Keratinocyte (primary cell): ENCODE measurements around the gene ANGPTL2. TPM values are rescaled to one million over a fixed set of nuclear protein-coding genes. Genes with fewer than 3 reads are reported as not detected.

Experiments
- DNase-seq: peaks from one replicate; pipeline ENCODE4 v3.0.0-alpha.2; 2011; ENCODE audit warnings: low read depth, missing footprints, low spot score
- FAIRE-seq: peaks from 2 replicates; lab custom pipeline; 2011; peaks lifted over from hg19 to GRCh38; lab: Jason Lieb, UNC
- H2AFZ ChIP-seq: 2 replicates; pipeline ENCODE4 v1.6.0; 2012; ENCODE audit warnings: low read length, control low read depth, inconsistent platforms; ENCODE audit not compliant: control insufficient read depth
- H3K27ac ChIP-seq: 2 replicates; pipeline ENCODE4 v1.5.1; 2011; ENCODE audit warnings: low read length; ENCODE audit not compliant: control insufficient read depth, insufficient read depth
- H3K27me3 ChIP-seq: 3 replicates; pipeline ENCODE4 v1.6.0; 2011; ENCODE audit warnings: low read length; ENCODE audit not compliant: control insufficient read depth, insufficient read depth; ENCODE audit errors: extremely low read depth
- H3K36me3 ChIP-seq, 2 experiments: 2 replicates in 1 of 2; 3 replicates in 1 of 2; pipeline ENCODE4 v1.5.1; 2011; ENCODE audit warnings: low read length in 2 of 2, mild to moderate bottlenecking in 1 of 2; ENCODE audit not compliant: control insufficient read depth in 2 of 2, insufficient read depth in 2 of 2; ENCODE audit errors: extremely low read depth in 1 of 2
- H3K4me1 ChIP-seq: 3 replicates; pipeline ENCODE4 v1.5.1; 2011; ENCODE audit warnings: low read length; ENCODE audit not compliant: control insufficient read depth, insufficient read depth; ENCODE audit errors: extremely low read depth
- H3K4me2 ChIP-seq: 3 replicates; pipeline ENCODE4 v1.6.0; 2011; ENCODE audit warnings: low read depth, low read length; ENCODE audit not compliant: control insufficient read depth, insufficient read depth; ENCODE audit errors: extremely low read depth
- H3K4me3 ChIP-seq, 3 experiments: fragments of 200-600 bp in 1 of 3; sonication (generic) in 1 of 3; 2 replicates in 2 of 3; 3 replicates in 1 of 3; pipeline ENCODE4 v1.5.1; 2011 to 2016; ENCODE audit warnings: low read length in 3 of 3, mild to moderate bottlenecking in 3 of 3, control low read depth in 2 of 3, inconsistent platforms in 1 of 3, low read depth in 1 of 3, mixed read lengths in 1 of 3, mixed run types in 1 of 3, moderate library complexity in 1 of 3; ENCODE audit not compliant: control insufficient read depth in 2 of 3, insufficient read depth in 2 of 3; ENCODE audit errors: extremely low read depth in 1 of 3
- H3K79me2 ChIP-seq: 2 replicates; pipeline ENCODE4 v1.6.0; 2012; ENCODE audit warnings: low read length; ENCODE audit not compliant: control insufficient read depth, insufficient read depth
- H3K9ac ChIP-seq: 3 replicates; pipeline ENCODE4 v1.6.0; 2011; ENCODE audit warnings: low read length; ENCODE audit not compliant: control insufficient read depth, insufficient read depth; ENCODE audit errors: extremely low read depth
- H3K9me1 ChIP-seq: 3 replicates; pipeline ENCODE4 v1.6.0; 2011; ENCODE audit warnings: low read length; ENCODE audit not compliant: control insufficient read depth, insufficient read depth; ENCODE audit errors: extremely low read depth
- H3K9me3 ChIP-seq: 2 replicates; pipeline ENCODE4 v1.5.1; 2012; ENCODE audit warnings: low read depth, low read length; ENCODE audit not compliant: control insufficient read depth
- H4K20me1 ChIP-seq: 3 replicates; pipeline ENCODE4 v1.6.0; 2011; ENCODE audit warnings: low read length; ENCODE audit not compliant: control insufficient read depth, insufficient read depth; ENCODE audit errors: extremely low read depth
- CTCF ChIP-seq, 3 experiments: IDR thresholded peaks in 1 of 3; conservative IDR thresholded peaks in 1 of 3; optimal IDR thresholded peaks in 1 of 3; 2 replicates in 2 of 3; 3 replicates in 1 of 3; pipeline versions ENCODE3 to v1.5.1; 2011; ENCODE audit warnings: low read length in 3 of 3, mild to moderate bottlenecking in 3 of 3, moderate library complexity in 2 of 3, control low read depth in 1 of 3, inconsistent platforms in 1 of 3; ENCODE audit not compliant: insufficient read depth in 2 of 3; ENCODE audit errors: extremely low read depth in 1 of 3
- EZH2 ChIP-seq: IDR thresholded peaks from one replicate; pipeline ENCODE4 v1.6.1; 2012; ENCODE audit warnings: inconsistent platforms, mild to moderate bottlenecking, low read length, moderate library complexity
- dilution Hi-C: fragments of 300-500 bp; cut with MboI; formaldehyde crosslinking; loops from one replicate; pipeline ENCODE4 v1.7.0; 2020; ENCODE audit warnings: low sequenced_read_pairs; ENCODE audit not compliant: extremely low pct_ligation_motif_present
- polyA plus RNA-seq, 5 experiments: library from polyadenylated mRNA; depleted of rRNA in 3 of 5; stranded (reverse) in 3 of 5; stranded (forward) in 1 of 5; unstranded in 1 of 5; fragments of >200 nt; gene quantifications; 1 replicate in 1 of 5; 2 replicates in 3 of 5; 3 replicates in 1 of 5; pipeline versions ENCODE4 v1.2.1 to v1.2.3, GENCODE V29; 2011 to 2012; ENCODE audit warnings: missing spikeins in 2 of 5, low read depth in 1 of 5, low replicate concordance in 1 of 5

Gene ANGPTL2
- polyA plus RNA-seq, 1 donor (not counting 4 experiments of a cell fraction or from before 2014, with no cell fraction given): 0.18 TPM

DNA sequence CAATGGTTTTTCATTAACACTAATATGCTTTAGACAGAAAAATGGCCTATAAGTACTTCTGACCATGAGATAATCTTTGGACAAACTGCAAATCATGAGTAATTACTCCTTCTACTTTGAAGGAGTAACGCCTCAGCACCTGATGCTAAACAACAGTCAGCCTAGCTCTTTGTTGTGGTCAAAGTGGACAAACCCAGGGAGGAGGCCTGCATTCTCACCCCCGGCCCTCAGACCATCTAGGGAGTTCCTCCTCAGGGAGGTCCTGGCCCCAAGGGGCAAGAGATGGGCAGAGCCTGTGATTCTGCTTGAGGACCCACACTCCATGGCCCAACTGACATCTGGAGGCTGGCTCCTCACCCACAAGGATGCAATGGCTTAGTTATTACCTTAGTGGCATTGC, 48.2 kb upstream of the ANGPTL2 start:
- FAIRE-seq (no peak), DNase-seq (no peak)
- Histone ChIP-seq H3K36me3 (no peaks in the 10 kb centered on the region), H3K27me3 (peaks cover 3% of the 10 kb centered on the region), H2AFZ (no peak overlapping the region), H3K9me1 (no peaks in the 10 kb centered on the region), H3K4me2 (no peak overlapping the region), H3K9me3 (no peaks in the 10 kb centered on the region), H3K4me1 (peaks cover 16% of the 10 kb centered on the region), H3K9ac (no peak overlapping the region), H3K4me3 (no peak overlapping the region), H4K20me1 (no peaks in the 10 kb centered on the region), H3K79me2 (no peaks in the 10 kb centered on the region), H3K27ac (no peak overlapping the region)
- TF ChIP-seq EZH2 (no peak), CTCF (optimal IDR thresholded peaks at IDR 0.05 in 1 of 3, IDR thresholded peaks at IDR 0.05 in 1 of 3, conservative IDR thresholded peaks at IDR 0.05 in 1 of 3; ENCODE audit: extremely low read depth in 1 of 3, insufficient read depth in 2 of 3, low read length in 3 of 3) (no peak)
- dilution Hi-C loops: no loop called here

DNA sequence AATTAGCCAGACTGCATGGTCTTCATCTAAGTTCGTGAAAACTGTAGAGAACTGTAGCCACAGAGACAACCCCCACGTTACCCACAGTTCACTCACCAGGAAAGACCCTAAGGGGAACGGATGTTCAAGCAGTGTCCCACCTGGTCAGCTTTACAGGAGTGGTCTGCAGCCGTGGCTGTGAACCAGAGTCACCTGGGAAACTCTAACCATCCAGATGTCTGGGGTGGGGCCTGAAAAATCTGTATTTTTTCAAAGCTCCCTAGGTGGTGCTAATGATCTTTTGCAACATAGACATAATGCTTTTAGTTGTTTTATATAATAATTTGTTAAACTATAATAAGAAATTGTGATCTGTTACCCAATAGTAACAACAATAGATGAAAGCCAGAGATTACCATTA, 47.7 kb upstream of the ANGPTL2 start:
- no peaks in the 10 kb centered on the region for H3K9me1 ChIP-seq
- DNase-seq (no peak), FAIRE-seq (no peak)
- peaks cover 3% of the 10 kb centered on the region for H3K27me3 ChIP-seq
- dilution Hi-C loops: no loop called here
- no peak overlapping the region for H3K4me3 ChIP-seq
- no peaks in the 10 kb centered on the region for H3K9me3 ChIP-seq
- no peaks in the 10 kb centered on the region for H3K79me2 ChIP-seq
- peaks cover 16% of the 10 kb centered on the region for H3K4me1 ChIP-seq
- H3K4me2 ChIP-seq: no peak overlapping the region
- no peaks in the 10 kb centered on the region for H4K20me1 ChIP-seq
- H3K36me3 ChIP-seq: no peaks in the 10 kb centered on the region
- H3K27ac ChIP-seq: no peak overlapping the region
- H3K9ac ChIP-seq: no peak overlapping the region
- H2AFZ ChIP-seq: no peak overlapping the region
- TF ChIP-seq EZH2 (no peak), CTCF (optimal IDR thresholded peaks at IDR 0.05 in 1 of 3, IDR thresholded peaks at IDR 0.05 in 1 of 3, conservative IDR thresholded peaks at IDR 0.05 in 1 of 3; ENCODE audit: extremely low read depth in 1 of 3, insufficient read depth in 2 of 3, low read length in 3 of 3) (no peak)
